GM19397 (cell line): ENCODE data around the gene ZACN.
"Not testable (repeated sequence)": the region's sequence is repeated elsewhere in the genome, so short reads cannot be mapped to it uniquely, and the experiment has no call there.

ENCODE experiments used
- ATAC-seq: cut with Tn5 transposase; IDR thresholded peaks from one replicate; pipeline ENCODE4 v1.9.1; 2021; ENCODE audit warnings: mild to moderate bottlenecking, moderate library complexity; ENCODE audit not compliant: unreplicated experiment

ZACN gene

DNA sequence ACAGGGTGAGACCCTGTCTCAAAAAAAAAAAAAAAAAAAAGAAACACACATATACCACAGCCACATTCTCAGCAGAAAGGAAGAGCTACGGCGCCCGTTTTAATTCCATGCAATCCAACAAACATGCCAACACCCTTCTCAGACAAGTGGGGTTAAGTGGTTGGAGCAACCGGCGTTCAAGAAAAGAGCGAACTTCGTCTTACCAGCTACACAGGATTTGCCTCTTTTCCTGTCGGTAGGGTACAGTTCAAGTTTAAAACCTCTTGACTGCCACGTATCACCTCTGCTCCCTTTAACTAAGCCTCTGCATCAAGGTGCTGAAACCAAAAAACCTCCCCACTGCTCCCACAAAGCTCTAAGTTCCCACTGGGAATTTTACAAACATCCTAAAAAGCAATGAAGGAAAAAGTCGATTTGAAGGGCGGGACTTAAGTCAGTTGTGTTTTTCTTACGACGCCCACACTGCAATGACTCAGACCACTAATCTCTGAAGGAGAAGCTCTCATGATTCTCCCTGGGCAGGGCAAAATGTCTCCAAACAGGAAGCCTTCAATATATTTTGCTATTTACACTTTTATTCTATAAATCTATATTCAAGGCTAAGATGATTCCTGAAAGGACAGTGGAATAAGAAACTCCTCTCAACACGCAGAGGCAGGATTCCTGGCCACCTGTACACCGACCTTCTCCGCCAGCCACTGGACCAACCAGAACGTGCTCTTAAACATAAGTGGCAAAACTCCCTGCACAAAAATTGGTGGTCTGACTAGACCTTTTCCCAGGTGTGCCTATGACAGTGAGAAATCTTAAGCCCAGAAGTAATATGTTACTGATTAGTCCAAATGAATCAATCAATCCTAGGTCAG lies 25.5 kb upstream of the ZACN start:
- ATAC-seq = no peak

DNA sequence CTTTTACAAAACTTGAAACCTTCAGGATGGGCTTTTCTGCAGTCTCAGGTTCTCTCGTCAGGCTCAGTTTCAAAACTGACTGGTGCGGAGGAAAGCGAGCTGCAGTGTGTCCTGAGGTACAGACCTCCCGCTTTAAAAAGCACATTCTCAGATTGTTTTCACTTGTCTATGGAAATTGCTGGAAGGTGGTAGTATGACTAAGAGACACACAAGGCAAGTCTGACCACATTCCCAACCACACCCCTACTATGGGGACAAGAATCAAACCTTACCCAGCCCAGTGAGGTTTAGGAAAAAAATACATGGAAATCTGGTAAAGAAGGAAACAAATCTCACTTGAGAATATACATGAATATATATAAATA lies 24.9 kb upstream of the ZACN start:
- ATAC-seq = no peak

GRCh38 chr17:76056882-76057281 lies 22.1 kb upstream of the ZACN start:
- ATAC-seq = no peak

- ATAC-seq = not testable (repeated sequence)
Observed at GRCh38 chr17:76058264-76058663, 20.7 kb upstream of the ZACN start.

GRCh38 chr17:76063875-76064546 lies 15.0 kb upstream of the ZACN start:
- ATAC-seq = no peak

DNA sequence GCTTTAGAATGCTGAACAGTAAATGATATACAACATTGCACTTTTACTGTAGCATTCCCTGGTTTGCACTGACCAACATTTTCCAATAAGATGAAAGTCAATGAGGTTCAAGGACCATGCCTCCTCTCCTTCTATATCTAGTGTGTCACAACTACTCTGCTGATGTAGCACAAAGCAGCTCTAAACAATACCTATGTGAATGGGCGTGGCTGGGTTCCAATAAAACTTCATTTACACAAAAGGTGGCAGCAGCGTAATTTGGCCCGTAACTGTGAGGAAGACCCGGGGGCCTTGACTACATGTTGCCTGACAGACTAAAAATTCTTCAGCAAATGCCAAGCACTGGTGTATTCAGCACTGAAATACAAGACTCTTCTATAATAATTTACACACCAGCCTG lies 13.2 kb upstream of the ZACN start:
- no peak for ATAC-seq

DNA sequence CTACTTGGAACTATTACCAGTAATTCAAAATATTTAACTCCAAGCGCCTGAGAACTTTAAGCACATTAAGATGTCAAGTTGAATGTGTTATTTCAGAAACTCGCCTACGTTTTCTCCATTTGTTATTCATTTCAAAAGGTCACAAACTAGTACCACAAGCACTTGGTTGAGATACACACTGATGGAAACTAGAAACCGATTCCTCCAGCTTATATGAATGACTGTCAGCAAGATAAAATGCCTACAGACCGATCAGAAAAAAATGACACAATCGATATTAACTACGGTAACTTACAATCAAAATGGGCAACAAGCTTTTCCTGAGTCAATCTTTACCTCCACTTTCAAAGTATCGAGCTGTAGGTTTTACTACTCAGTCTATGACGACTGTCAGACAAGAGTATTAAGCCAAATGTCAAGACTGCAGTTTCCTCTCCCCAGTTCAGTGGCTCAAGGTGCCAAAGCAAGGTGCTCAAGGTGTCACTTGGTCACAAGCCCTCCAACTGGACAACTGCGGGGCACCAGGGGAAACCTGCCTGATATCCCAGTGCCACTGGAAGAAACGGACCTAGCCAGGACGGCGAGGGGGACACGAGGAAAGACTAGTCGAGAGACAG lies 7.3 kb upstream of the ZACN start:
- no peak for ATAC-seq

DNA sequence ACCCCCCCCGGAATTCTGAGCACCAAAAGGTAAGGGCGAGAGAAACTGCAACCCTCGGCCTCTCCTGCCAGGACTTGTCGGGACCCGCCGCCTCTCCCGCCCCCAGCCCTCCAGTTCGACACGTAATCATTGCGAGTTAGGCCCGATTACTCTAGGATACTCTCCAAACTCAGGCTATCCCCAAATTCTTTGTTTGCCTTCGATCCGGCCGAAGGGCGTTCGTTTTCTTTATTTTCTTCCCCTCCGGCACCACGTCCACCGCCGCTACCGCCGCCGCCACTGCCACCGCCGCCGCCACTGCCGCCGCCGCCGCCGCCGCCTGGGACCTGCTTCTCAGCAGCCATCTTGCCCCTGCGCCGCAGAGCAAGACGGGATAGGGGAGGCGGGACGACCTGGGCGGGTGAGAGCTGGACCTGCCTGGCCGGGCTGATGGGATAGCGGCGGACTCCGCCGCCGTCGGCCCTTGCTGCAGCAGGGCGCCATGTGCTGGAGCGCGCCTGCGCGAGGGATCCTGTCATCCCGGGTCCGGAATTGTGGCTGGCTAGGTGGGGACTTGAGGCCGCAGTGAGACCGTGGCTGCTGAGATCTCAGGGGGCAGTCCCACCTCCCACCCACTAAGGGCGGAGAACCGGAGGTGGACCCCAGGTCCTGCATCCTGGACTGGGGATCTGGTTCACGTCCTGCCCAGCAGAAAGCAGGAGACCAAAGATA lies 6.7 kb upstream of the ZACN start, which contains the start of gene SRP68:
Gene SRP68 (minus strand): TSS at position 370 of the 711 bp plus-strand sequence. CDS start 26 bp downstream, at position 344.
- ATAC-seq = peak; percentile 89

- no peak for ATAC-seq
Observed at GRCh38 chr17:76074390-76075363, 4.3 kb upstream of the ZACN start, which contains the start of gene GALR2. GALR2 (plus strand) TSS chr17:76074781; CDS start chr17:76074884, 103 bp downstream.

DNA sequence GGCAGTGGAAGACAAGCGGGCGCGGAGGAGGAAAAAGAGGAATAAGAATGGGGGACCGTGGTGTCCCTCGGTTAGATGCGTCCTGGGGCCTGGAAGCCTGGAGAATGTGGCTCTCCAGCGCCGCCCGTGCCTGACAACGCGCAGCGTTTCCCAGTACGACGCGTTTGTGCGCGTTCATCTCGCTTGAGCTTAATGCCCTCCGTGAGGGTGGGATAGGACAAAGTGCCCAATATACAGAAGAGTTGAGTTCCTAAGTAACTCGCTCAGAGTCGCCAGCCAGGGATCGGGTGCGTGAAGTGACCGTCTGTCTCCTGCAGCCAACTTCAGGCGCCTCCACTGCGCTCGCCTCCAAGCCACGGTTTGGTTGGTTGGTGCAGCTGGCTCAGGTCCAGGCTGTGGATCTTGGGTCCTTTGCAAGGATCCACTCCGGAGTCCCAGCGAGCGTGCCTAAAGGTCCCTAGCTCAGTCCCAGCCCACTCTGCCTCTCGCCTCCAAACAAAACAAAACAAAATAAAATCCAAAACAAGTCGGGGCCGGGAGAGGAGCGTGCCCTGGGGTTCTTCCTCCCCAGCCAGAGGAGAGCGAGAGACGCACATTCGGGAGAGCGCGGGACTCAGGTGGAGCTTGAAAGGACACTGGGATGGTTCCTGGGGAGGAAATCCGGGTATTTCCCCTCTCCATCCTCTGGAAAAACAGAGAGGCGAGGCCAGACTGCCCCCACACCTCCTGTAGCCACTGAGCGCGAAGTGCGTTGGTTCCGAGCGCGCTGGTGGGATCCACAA lies 3.4 kb upstream of the ZACN start:
- no peak for ATAC-seq

- no peak for ATAC-seq
Observed at GRCh38 chr17:76076146-76076764, 2.7 kb upstream of the ZACN start.

DNA sequence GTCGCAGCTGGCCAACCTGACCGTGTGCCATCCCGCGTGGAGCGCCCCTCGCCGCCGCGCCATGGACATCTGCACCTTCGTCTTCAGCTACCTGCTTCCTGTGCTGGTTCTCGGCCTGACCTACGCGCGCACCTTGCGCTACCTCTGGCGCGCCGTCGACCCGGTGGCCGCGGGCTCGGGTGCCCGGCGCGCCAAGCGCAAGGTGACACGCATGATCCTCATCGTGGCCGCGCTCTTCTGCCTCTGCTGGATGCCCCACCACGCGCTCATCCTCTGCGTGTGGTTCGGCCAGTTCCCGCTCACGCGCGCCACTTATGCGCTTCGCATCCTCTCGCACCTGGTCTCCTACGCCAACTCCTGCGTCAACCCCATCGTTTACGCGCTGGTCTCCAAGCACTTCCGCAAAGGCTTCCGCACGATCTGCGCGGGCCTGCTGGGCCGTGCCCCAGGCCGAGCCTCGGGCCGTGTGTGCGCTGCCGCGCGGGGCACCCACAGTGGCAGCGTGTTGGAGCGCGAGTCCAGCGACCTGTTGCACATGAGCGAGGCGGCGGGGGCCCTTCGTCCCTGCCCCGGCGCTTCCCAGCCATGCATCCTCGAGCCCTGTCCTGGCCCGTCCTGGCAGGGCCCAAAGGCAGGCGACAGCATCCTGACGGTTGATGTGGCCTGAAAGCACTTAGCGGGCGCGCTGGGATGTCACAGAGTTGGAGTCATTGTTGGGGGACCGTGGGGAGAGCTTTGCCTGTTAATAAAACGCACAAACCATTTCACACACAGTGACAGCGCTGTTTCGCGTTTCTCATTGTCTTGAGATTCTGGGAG lies 2.0 kb upstream of the ZACN start:
- no peak for ATAC-seq

DNA sequence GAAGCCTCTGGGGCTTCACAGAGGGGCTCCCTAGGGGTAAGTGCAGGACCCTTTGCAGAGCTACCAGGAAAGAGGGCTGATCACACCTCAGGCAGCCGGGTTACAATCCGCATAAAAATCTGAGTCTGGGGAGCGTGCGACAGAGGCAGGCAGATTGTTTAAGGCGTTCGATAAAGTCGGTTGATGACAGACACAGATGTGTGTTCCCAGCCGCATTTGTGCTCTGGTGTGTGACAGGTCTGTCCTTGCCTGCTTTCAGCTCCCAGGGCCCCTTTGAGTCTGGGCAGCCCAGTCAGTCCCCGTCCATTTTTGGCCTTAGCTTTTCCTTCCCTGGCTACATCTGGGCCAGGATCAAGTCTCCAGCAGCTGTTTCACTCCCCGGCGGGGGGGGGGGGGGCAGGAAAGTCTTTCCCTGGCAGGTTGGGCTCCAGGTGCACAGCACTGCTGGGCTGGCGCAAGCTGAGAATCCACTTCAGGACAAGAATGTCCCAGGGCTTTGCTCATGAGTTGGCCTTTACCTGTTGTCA lies 1.3 kb upstream of the ZACN start:
- ATAC-seq = no peak

DNA sequence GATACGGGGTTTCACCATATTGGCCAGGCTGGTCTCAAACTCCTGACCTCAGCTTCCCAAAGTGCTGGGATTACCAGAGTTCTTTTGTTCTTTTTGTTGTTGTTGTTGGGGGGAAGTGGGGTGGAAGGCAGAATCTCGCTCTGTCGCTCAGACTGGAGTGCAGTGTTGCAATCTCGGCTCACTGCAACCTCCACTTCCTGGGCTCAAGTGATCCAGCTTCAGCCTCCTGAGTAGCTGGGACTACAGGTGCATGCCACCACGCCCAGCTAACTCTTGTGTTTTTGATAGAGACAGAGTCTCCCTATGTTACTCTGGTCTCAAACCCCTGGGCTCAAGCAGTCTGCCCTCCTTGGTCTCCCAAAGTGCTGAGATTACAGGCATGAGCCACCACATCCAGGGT lies 612 bp upstream of the ZACN start:
- not testable (repeated sequence) for ATAC-seq

DNA sequence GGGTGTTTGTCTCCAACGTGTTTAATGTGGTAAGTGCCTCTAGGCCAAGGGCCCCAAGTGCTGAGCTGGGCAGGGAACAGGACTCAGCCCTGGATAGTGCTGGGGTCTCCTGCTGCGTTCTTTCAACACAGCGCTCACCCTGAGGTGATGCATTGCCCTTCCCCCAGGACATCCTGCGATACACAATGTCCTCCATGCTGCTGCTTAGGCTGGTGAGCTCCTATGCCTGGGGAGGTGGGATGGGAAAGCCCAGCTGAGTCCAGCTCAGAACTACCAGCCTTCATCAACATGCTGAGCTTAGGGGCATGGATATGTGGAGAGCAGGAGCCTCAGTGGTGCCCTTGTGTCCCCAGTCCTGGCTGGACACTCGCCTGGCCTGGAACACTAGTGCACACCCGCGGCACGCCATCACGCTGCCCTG lies 563 bp downstream of the ZACN start:
- ATAC-seq = no peak

DNA sequence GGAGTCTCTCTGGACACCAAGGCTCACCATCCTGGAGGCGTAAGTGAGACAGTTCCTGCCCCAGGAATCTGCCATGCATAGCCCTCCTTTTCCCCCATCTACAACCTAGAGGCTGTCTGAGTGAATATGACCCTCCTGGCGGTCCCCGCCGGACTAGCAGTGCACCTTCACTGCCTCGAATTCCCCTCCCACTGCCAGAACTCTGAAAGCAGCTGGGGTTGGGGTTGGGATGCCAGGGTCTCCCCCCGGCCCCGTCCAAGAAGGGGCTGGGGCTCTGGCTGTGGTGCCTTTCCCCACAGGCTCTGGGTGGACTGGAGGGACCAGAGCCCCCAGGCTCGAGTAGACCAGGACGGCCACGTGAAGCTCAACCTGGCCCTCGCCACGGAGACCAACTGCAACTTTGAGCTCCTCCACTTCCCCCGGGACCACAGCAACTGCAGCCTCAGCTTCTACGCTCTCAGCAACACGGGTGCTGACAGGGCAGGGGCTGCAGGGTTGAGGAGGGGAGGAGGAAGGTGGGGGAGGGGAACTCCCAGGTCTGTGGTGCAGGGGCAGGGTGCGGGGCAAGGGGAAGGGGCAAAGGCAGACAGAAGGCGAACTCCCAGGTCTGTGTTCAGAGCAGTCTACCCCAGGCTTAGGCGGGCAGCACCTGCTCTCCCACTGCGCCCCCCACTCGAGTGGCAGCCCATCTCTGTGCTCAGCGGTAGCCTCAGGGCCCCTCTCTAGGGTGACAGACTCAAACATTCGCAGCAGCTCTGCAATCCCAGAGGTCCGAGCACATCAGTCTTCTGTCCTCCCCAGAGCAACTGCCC lies 1.2 kb downstream of the ZACN start:
- no peak for ATAC-seq
